Measurements from ENCODE around the gene RNF208. TPM values are rescaled to one million over a fixed set of nuclear protein-coding genes. Genes with fewer than 3 reads are reported as not detected.

The RNF208 gene
- total and polyA plus RNA-seq, 4 donors: 0.28 to 7.1 (median 2.6) TPM

GRCh38 chr9:137247916-137248175 is 25.8 kb upstream of the RNF208 start:
- H3K27me3 ChIP-seq (ENCODE audit: control insufficient read depth in 4 of 4, insufficient read depth in 4 of 4, low read length in 3 of 4): no peaks in the 10 kb centered on the region
- no peak overlapping the region for H3K27ac ChIP-seq (ENCODE audit: low read depth in 1 of 2, low read length in 2 of 2)
- no peak overlapping the region for H3K4me3 ChIP-seq (ENCODE audit: low read depth in 1 of 3, low read length in 3 of 3)
- H3K4me1 ChIP-seq (ENCODE audit: control insufficient read depth in 4 of 4, insufficient read depth in 4 of 4, low read length in 3 of 4): peaks cover 0 to 16% (median 6%) of the 10 kb centered on the region in 4 donors
- peaks cover 0 to 7% (median 2%) of the 10 kb centered on the region in 4 donors for H3K36me3 ChIP-seq (ENCODE audit: control insufficient read depth in 4 of 4, insufficient read depth in 3 of 4, low read depth in 1 of 4, low read length in 3 of 4)
- H3K9me3 ChIP-seq (ENCODE audit: control insufficient read depth in 4 of 4, low read length in 3 of 4): no peaks in the 10 kb centered on the region
- TF ChIP-seq GABPA (IDR thresholded peaks at IDR 0.05 in 1 of 2, conservative IDR thresholded peaks at IDR 0.05 in 1 of 2) (no peak), HNF4A (conservative IDR thresholded peaks at IDR 0.05) (no peak), FOXA1 (IDR thresholded peaks at IDR 0.05) (no peak), RAD21 (IDR thresholded peaks at IDR 0.05) (no peak), YY1 (IDR thresholded peaks at IDR 0.05) (no peak)
- no peak overlapping the region for H3K9ac ChIP-seq (ENCODE audit: low read depth in 1 of 2, low read length in 2 of 2)
- WGBS: 85% methylated on average over 6 of the region's 6 CpGs
- DNase-seq (ENCODE audit: low spot score): no peak

- Histone ChIP-seq H3K36me3 (ENCODE audit: control insufficient read depth in 4 of 4, insufficient read depth in 3 of 4, low read depth in 1 of 4, low read length in 3 of 4) (peaks cover 0 to 11% (median 5%) of the 10 kb centered on the region in 4 donors), H3K4me1 (ENCODE audit: control insufficient read depth in 4 of 4, insufficient read depth in 4 of 4, low read length in 3 of 4) (peaks cover 2 to 21% (median 11%) of the 10 kb centered on the region in 4 donors), H3K4me3 (ENCODE audit: low read depth in 1 of 3, low read length in 3 of 3) (no peak overlapping the region), H3K9ac (ENCODE audit: low read depth in 1 of 2, low read length in 2 of 2) (peak overlapping the region in 1 of 2 donors; percentile 53), H3K27ac (ENCODE audit: low read depth in 1 of 2, low read length in 2 of 2) (no peak overlapping the region), H3K9me3 (ENCODE audit: control insufficient read depth in 4 of 4, low read length in 3 of 4) (no peaks in the 10 kb centered on the region), H3K27me3 (ENCODE audit: control insufficient read depth in 4 of 4, insufficient read depth in 4 of 4, low read length in 3 of 4) (no peaks in the 10 kb centered on the region)
- DNase-seq (ENCODE audit: low spot score): no peak
- whole genome bisulfite sequencing: 61% methylated on average over 20 of the region's 20 CpGs
- TF ChIP-seq TAF1 (conservative IDR thresholded peaks at IDR 0.05): no peak
- no peak for TF ChIP-seq FOXA2 (IDR thresholded peaks at IDR 0.05)
- TF ChIP-seq HNF4G (IDR thresholded peaks at IDR 0.05): no peak
- TF ChIP-seq GABPA (IDR thresholded peaks at IDR 0.05 in 1 of 2, conservative IDR thresholded peaks at IDR 0.05 in 1 of 2): no peak
- TF ChIP-seq, protein P1, sequence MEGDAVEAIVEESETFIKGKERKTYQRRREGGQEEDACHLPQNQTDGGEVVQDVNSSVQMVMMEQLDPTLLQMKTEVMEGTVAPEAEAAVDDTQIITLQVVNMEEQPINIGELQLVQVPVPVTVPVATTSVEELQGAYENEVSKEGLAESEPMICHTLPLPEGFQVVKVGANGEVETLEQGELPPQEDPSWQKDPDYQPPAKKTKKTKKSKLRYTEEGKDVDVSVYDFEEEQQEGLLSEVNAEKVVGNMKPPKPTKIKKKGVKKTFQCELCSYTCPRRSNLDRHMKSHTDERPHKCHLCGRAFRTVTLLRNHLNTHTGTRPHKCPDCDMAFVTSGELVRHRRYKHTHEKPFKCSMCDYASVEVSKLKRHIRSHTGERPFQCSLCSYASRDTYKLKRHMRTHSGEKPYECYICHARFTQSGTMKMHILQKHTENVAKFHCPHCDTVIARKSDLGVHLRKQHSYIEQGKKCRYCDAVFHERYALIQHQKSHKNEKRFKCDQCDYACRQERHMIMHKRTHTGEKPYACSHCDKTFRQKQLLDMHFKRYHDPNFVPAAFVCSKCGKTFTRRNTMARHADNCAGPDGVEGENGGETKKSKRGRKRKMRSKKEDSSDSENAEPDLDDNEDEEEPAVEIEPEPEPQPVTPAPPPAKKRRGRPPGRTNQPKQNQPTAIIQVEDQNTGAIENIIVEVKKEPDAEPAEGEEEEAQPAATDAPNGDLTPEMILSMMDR (IDR thresholded peaks at IDR 0.05; ENCODE audit: low read depth, low read length, missing input control): no peak
Observed at GRCh38 chr9:137247135-137247915, 25.3 kb upstream of the RNF208 start.

DNA sequence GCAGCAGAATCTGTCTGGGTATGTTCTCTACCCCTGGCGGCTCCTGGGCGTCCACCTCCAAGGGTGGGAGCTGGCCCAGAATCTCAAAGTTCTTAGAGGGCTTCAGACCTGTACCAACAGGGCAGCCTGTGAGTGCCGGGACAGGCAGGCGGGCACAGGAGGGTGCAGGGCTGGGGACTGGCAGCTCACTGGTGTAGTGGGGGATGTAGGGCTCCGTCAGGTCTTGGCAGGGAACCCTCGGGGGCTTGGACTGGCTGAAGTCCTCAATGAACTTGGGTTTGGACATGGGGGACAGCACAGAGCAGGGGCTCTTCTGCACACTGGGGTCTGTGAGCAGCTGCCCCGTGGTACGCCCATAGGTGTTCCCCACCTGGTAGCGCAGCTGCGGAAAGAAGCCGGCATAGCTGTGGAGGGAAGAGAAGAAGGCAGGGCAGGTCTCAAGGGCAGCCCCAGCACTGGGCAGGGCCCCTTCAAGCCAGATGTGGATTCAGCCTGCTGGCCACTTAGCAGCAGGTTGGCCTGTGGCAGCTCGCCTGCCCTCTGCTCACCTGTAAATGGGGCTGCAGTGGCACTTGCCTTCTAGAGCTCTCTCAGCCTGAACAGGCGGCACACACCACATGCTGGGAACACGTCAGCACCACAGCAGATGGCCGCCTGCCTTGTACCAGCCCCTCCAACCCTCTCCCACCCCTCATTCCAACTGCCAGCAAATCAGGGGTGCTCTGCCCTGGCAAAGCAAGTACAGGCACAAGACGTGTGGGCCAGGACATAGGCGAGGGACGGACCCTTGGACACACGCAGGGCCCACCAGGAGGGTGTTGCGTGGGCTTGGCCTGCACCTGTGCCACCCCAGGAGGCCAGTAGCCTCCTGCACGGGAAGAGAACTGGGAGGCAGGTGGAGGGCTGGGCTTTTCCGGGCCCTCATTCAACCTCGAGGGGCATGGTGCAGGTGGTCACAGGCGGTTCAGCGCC is 23.7 kb upstream of the RNF208 start:
- TF ChIP-seq ZBTB33 (IDR thresholded peaks at IDR 0.05): no peak
- TF ChIP-seq TAF1 (conservative IDR thresholded peaks at IDR 0.05): no peak
- TF ChIP-seq RAD21 (IDR thresholded peaks at IDR 0.05): no peak
- TF ChIP-seq YY1 (IDR thresholded peaks at IDR 0.05): no peak
- no peak for TF ChIP-seq EGR1 (IDR thresholded peaks at IDR 0.05; ENCODE audit: low read depth in 2 of 2)
- no peak for TF ChIP-seq MAX (IDR thresholded peaks at IDR 0.05)
- TF ChIP-seq GABPA (IDR thresholded peaks at IDR 0.05 in 1 of 2, conservative IDR thresholded peaks at IDR 0.05 in 1 of 2): no peak
- no peak for TF ChIP-seq HNF4A (conservative IDR thresholded peaks at IDR 0.05)
- no peak for TF ChIP-seq FOXA2 (IDR thresholded peaks at IDR 0.05)
- no peak for TF ChIP-seq FOXA1 (IDR thresholded peaks at IDR 0.05)
- peaks cover 2 to 26% (median 16%) of the 10 kb centered on the region in 4 donors for H3K4me1 ChIP-seq (ENCODE audit: control insufficient read depth in 4 of 4, insufficient read depth in 4 of 4, low read length in 3 of 4)
- no peak overlapping the region for H3K27ac ChIP-seq (ENCODE audit: low read depth in 1 of 2, low read length in 2 of 2)
- DNase-seq (ENCODE audit: low spot score): no peak
- peaks cover 0 to 11% (median 5%) of the 10 kb centered on the region in 4 donors for H3K36me3 ChIP-seq (ENCODE audit: control insufficient read depth in 4 of 4, insufficient read depth in 3 of 4, low read depth in 1 of 4, low read length in 3 of 4)
- 90% methylated on average over 25 of the region's 25 CpGs for WGBS
- no peaks in the 10 kb centered on the region for H3K9me3 ChIP-seq (ENCODE audit: control insufficient read depth in 4 of 4, low read length in 3 of 4)
- H3K9ac ChIP-seq (ENCODE audit: low read depth in 1 of 2, low read length in 2 of 2): no peak overlapping the region
- no peak overlapping the region for H3K4me3 ChIP-seq (ENCODE audit: low read depth in 1 of 3, low read length in 3 of 3)
- H3K27me3 ChIP-seq (ENCODE audit: control insufficient read depth in 4 of 4, insufficient read depth in 4 of 4, low read length in 3 of 4): no peaks in the 10 kb centered on the region
